Natural killer cell (primary cell): Measurements from ENCODE around the gene UQCC2. TPM values are rescaled to one million over a fixed set of nuclear protein-coding genes. Genes with fewer than 3 reads are reported as not detected.

Source experiments
- ATAC-seq, 3 donors: fragments of 150-1000 bp in 2 of 3; fragments of 200-7000 bp in 1 of 3; cut with Tn5 transposase; 1 replicate in 1 of 3; 2 replicates in 2 of 3; pipeline ENCODE4 v1.10.0; 2021; ENCODE audit warnings: mild to moderate bottlenecking in 2 of 3, moderate library complexity in 2 of 3
- DNase-seq, 2 donors: peaks; one replicate each; pipeline versions ENCODE4 v3.0.0 to v3.0.0-alpha.2; 2013 to 2021; ENCODE audit warnings: mixed read lengths in 1 of 2
- H3K27ac ChIP-seq: one replicate; pipeline ENCODE4 v1.5.1; 2013; ENCODE audit warnings: mild to moderate bottlenecking, low read length
- H3K27me3 ChIP-seq: one replicate; pipeline ENCODE4 v1.6.1; 2013; ENCODE audit warnings: low read length; ENCODE audit not compliant: control insufficient read depth, insufficient read depth
- H3K36me3 ChIP-seq: one replicate; pipeline ENCODE4 v1.6.1; 2013; ENCODE audit warnings: low read length; ENCODE audit not compliant: control insufficient read depth, insufficient read depth
- H3K4me1 ChIP-seq: one replicate; pipeline ENCODE4 v1.6.1; 2013; ENCODE audit warnings: low read length; ENCODE audit not compliant: control insufficient read depth, insufficient read depth
- H3K4me3 ChIP-seq: one replicate; pipeline ENCODE4 v1.5.1; 2013; ENCODE audit warnings: low read length
- H3K9me3 ChIP-seq: one replicate; pipeline ENCODE4 v1.6.1; 2013; ENCODE audit warnings: low read length; ENCODE audit not compliant: control insufficient read depth, insufficient read depth
- H3K27ac Mint-ChIP-seq, 2 donors: one replicate each; pipeline ENCODE4 v1.8.0; 2022; ENCODE audit warnings: mild to moderate bottlenecking in 2 of 2, mixed read lengths in 2 of 2, moderate library complexity in 1 of 2
- H3K27me3 Mint-ChIP-seq, 2 donors: one replicate each; pipeline ENCODE4 v1.8.0; 2022; ENCODE audit warnings: low read depth in 2 of 2, mixed read lengths in 2 of 2
- H3K36me3 Mint-ChIP-seq: one replicate; pipeline ENCODE4 v1.8.0; 2022; ENCODE audit warnings: mixed read lengths
- H3K4me1 Mint-ChIP-seq, 2 donors: one replicate each; pipeline ENCODE4 v1.8.0; 2022; ENCODE audit warnings: mixed read lengths in 2 of 2
- H3K4me3 Mint-ChIP-seq: one replicate; pipeline ENCODE4 v1.8.0; 2022; ENCODE audit warnings: mild to moderate bottlenecking, moderate library complexity, mixed read lengths
- H3K9me3 Mint-ChIP-seq, 2 donors: one replicate each; pipeline ENCODE4 v1.8.0; 2022; ENCODE audit warnings: mixed read lengths in 2 of 2
- CTCF ChIP-seq: fragments of 200-600 bp; IDR thresholded peaks from one replicate; pipeline ENCODE4 v1.8.0; 2022; ENCODE audit warnings: antibody characterized with exemption
- WGBS: methylation state at CpG from one replicate; pipeline ENCODE4 v1.1.7; 2013; ENCODE audit warnings: missing lambda C conversion rate; ENCODE audit not compliant: insufficient coverage; 5-methylcytosine and 5-hydroxymethylcytosine counted together
- intact Hi-C: fragments of 100-400 bp; cut with micrococcal nuclease; formaldehyde crosslinking; loops from one replicate; pipeline ENCODE4 v1.14.2; 2022
- total RNA-seq, 4 donors: library from RNA; stranded (reverse); fragments of 120-200 nt in 1 of 4; gene quantifications; one replicate each; pipeline versions ENCODE4 v1.2.3 to v1.2.4, GENCODE V29; 2013 to 2022

Gene UQCC2
- total RNA-seq, 3 donors from 2014 or later (not counting 1 experiment from before 2014, with no cell fraction given) = 15.8 to 19.6 (median 16.5) TPM

GRCh38 chr6:33690766-33691165 lies 20.7 kb downstream of the UQCC2 start:
- Histone ChIP-seq H3K4me1 (peaks cover 41% of the 10 kb centered on the region), H3K4me3 (no peak overlapping the region), H3K9me3 (no peaks in the 10 kb centered on the region), H3K27ac (no peak overlapping the region), H3K36me3 (peaks cover 75% of the 10 kb centered on the region), H3K27me3 (no peaks in the 10 kb centered on the region)
- 94% methylated on average over 11 of the region's 13 CpGs for WGBS
- H3K9me3 Mint-ChIP-seq = no peaks in the 10 kb centered on the region
- H3K27ac Mint-ChIP-seq = peak overlapping the region; percentile 96 to 98
- peaks cover 6% of the 10 kb centered on the region for H3K36me3 Mint-ChIP-seq
- no peak for TF ChIP-seq CTCF
- intact Hi-C loops = no loop called here
- peaks cover 25 to 27% of the 10 kb centered on the region in 2 donors for H3K4me1 Mint-ChIP-seq
- DNase-seq = no peak
- no peaks in the 10 kb centered on the region for H3K27me3 Mint-ChIP-seq
- no peak for ATAC-seq
- H3K4me3 Mint-ChIP-seq = no peak overlapping the region

- H3K4me1 Mint-ChIP-seq = peaks cover 25 to 26% of the 10 kb centered on the region in 2 donors
- no peaks in the 10 kb centered on the region for H3K9me3 Mint-ChIP-seq
- no peak overlapping the region for H3K4me3 Mint-ChIP-seq
- peaks cover 32% of the 10 kb centered on the region for H3K4me1 ChIP-seq
- H3K27ac Mint-ChIP-seq = peak overlapping the region; percentile 46 to 65
- peaks cover 74% of the 10 kb centered on the region for H3K36me3 ChIP-seq
- 86% methylated on average over 10 of the region's 10 CpGs for WGBS
- no peak overlapping the region for H3K4me3 ChIP-seq
- H3K36me3 Mint-ChIP-seq = peaks cover 6% of the 10 kb centered on the region
- no peak for ATAC-seq
- TF ChIP-seq CTCF = no peak
- no peaks in the 10 kb centered on the region for H3K27me3 Mint-ChIP-seq
- intact Hi-C loops = no loop called here
- DNase-seq = no peak
- H3K27me3 ChIP-seq = no peaks in the 10 kb centered on the region
- no peak overlapping the region for H3K27ac ChIP-seq
- no peaks in the 10 kb centered on the region for H3K9me3 ChIP-seq
Observed at GRCh38 chr6:33689879-33690278, 21.6 kb downstream of the UQCC2 start.

- Histone ChIP-seq H3K4me1 (peaks cover 24% of the 10 kb centered on the region), H3K36me3 (peaks cover 81% of the 10 kb centered on the region), H3K27me3 (no peaks in the 10 kb centered on the region), H3K27ac (no peak overlapping the region), H3K9me3 (no peaks in the 10 kb centered on the region), H3K4me3 (no peak overlapping the region)
- H3K9me3 Mint-ChIP-seq = no peaks in the 10 kb centered on the region
- peaks cover 18% of the 10 kb centered on the region in 2 donors for H3K4me1 Mint-ChIP-seq
- intact Hi-C loops = no loop called here
- H3K4me3 Mint-ChIP-seq = no peak overlapping the region
- ATAC-seq (no peak), DNase-seq (no peak)
- H3K36me3 Mint-ChIP-seq = peaks cover 6% of the 10 kb centered on the region
- TF ChIP-seq CTCF = no peak
- peak overlapping the region; percentile 46 to 65 for H3K27ac Mint-ChIP-seq
- no peaks in the 10 kb centered on the region for H3K27me3 Mint-ChIP-seq
- WGBS = 90% methylated on average over 12 of the region's 12 CpGs
Observed at GRCh38 chr6:33689148-33689494, 22.4 kb downstream of the UQCC2 start.

- WGBS = 95% methylated on average over 25 of the region's 25 CpGs
Observed at GRCh38 chr6:33688451-33689147, 22.9 kb downstream of the UQCC2 start.

More at GRCh38 chr6:33688451-33689147, 22.9 kb downstream of the UQCC2 start:
- H3K4me1 Mint-ChIP-seq = peaks cover 15 to 16% of the 10 kb centered on the region in 2 donors
- no peak overlapping the region for H3K27ac Mint-ChIP-seq
- ATAC-seq (no peak), DNase-seq (no peak)
- no peak for TF ChIP-seq CTCF
- peaks cover 19% of the 10 kb centered on the region for H3K4me1 ChIP-seq
- intact Hi-C loops = no loop called here
- H3K9me3 ChIP-seq = no peaks in the 10 kb centered on the region
- H3K36me3 Mint-ChIP-seq = peaks cover 6% of the 10 kb centered on the region
- H3K4me3 Mint-ChIP-seq = no peak overlapping the region
- H3K27ac ChIP-seq = no peak overlapping the region
- H3K36me3 ChIP-seq = peaks cover 82% of the 10 kb centered on the region
- no peaks in the 10 kb centered on the region for H3K27me3 ChIP-seq
- no peaks in the 10 kb centered on the region for H3K27me3 Mint-ChIP-seq
- H3K4me3 ChIP-seq = no peak overlapping the region
- no peaks in the 10 kb centered on the region for H3K9me3 Mint-ChIP-seq
